ENCODE measurements around the gene SGSM2.

SGSM2 gene

DNA sequence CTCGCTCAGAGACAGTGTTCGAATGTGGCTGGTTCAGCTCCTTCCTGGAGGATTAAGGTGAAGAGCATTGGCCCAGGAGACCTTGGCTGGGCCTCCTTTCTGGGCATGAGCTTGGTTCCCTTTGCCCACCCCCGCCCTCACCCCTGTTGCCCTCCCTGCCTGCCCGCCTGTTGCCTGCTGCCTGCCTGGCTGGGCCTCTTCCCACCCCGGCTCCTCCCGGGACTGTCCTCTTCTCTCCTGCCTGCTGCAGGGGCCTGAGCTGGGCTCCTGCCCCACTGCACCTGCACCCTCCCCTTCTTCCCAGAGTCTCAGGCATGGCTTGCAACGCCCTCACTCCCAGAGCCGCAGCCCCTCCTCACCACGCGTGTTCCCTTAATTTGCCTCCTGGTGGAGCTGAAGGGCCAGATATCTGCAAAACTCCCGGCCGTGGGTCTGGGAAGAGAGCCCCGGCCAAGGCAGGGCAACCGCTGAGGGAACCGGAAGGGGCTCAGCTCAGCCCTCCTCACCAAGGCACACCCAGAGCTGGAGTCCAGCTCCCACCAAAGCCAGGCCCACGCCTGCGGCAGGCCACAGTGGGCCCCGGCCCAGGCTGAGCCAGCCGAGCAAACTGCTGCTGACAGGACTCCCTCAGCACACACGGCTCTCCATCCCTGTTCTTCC, 32.4 kb downstream of the SGSM2 start:
- no peak for DNase-seq

DNA sequence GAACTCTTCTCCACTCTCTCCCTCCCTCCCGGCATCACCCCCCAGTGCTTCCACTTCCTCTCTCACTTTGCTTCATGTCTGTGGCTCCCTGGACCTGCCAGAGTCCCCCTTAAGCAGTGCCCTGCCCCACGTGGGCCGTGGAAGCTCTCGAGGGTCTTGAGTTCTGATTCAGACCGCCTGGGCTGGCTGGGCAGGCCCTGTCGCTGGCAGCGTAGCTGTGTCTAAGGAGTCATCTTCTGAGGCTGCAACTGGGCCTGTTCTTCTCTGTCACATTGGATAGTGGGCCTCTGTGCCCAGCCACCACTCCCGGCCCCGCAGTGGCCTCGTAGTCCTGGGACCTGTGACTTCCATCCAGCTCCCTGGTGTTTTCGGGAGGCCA, 32.9 kb downstream of the SGSM2 start:
- no peak for DNase-seq

DNA sequence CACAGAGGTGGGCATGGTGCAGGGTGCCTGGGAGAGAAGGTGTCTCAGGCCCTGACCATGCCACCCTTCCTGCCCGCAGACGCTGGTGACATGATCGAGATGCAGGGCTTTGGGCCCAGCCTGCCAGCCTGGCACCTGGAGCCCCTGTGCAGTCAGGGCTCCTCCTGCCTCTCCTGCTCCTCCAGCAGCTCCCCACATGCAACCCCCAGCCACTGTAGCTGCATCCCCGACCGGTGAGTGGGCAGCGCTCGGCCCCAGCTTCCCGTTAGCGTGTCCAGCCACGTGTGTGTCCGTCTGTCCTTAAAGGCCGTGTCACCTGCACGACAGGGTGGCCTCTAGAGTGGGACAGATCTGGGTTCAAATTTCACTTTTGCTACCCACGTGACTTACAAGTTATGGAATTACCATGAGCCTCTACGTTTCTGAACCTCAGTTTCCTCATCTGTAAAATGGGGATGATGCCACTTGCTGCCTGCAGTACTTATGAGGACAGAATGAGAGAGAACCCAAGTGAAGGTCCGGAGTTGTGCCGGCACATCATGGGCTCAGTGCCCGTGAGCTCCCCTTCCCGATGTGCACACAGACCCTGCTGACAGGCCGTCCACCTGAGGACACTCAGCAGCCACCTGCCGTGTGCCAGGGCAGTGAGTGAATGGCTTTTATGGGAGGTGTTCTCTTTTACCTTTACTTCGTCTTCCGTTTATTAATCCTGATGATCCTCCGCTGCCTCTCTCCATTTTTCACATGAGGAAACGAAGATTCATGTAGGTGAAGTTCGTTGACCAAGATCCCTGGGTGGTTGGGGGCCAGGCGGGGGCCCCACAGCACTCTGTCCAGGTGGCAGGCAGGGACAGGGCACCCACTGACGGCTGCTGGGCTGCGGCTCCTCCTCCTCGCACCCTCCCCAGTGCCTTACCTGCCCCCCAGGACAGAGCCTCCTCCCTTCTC, 34.2 kb downstream of the SGSM2 start:
- DNase-seq, result no peak

DNA sequence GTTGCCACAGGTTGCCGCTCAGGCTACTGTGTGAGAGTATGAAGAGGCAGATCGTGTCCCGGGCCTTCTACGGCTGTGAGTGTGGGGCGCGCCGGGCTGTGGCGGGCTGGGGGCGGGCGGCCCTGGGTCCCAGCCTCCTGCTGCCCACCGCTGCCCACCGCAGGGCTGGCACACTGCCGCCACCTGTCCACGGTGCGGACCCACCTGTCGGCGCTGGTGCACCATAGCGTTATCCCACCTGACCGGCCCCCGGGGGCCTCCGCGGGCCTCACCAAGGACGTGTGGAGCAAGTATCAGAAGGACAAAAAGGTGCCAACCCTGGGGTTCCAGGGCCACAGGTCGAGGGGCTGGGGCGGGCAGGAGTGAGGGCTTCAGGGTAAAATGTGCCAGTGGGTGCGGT, 34.9 kb downstream of the SGSM2 start:
- no peak for DNase-seq

DNA sequence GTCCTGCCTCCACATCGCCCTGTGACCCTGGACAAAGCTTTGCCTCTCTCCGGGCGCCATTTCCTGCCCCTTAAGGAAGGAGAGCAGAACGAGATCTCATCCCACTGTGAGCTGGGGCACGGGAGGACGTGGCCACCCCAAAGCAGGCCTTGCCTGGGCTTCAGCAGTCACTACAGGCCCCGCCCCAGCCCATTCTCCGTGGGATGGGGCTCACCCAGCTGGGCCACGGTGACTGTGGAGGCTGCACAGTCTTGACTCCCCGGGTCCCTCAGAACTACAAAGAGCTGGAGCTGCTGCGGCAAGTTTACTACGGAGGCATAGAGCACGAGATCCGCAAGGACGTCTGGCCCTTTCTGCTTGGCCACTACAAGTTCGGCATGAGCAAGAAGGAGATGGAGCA, 35.4 kb downstream of the SGSM2 start:
- no peak for DNase-seq

DNA sequence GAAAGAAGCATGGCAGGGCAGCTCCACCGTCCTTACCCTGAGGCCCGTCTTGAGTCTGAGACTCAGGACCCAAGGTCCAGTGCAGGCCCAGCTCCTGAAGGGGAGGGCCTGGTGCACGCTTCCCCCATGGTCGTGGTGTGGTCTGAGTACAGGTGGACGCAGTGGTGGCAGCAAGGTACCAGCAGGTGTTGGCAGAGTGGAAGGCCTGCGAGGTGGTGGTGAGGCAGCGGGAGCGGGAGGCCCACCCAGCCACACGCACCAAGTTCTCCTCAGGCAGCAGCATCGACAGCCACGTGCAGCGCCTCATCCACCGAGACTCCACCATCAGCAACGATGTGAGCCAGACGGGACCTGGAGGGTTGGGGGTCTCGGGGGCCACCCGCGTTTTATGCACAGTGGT, 35.9 kb downstream of the SGSM2 start:
- DNase-seq, result no peak

DNA sequence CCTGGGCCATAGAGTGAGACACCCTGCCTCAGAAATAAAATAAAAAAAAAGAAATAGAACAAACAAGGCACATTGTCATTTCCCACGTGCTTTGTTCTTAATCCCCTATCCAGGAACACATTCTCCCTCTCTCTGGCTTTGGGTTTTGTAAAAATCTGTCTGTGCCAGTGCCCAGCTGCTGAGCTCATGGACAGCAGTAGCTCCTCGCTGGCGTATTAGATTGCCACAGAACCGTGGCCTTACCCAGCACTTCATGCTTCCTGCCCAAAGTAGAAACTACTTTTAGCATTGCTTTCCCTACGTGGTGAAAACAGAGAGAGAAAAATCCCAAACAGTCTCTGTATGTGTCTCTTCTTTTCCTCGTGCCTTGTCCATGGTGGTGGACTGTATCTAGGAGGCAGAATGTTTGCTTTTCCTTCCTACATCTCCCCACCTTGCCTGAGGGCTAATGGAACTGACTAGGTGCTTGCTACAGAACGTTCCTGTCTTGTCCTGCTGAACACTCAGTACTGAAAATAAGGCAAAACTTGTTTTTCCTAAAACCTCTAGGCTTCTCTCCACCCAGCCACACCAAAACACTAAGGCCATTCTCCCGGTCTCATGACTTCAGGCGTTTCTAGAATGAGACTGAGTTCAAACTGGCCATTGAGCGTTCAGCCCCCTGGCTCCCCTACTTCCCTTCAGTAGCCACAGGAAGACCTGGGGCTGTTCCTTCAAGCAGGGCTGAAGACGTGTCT, 37.4 kb downstream of the SGSM2 start:
- no peak for DNase-seq

DNA sequence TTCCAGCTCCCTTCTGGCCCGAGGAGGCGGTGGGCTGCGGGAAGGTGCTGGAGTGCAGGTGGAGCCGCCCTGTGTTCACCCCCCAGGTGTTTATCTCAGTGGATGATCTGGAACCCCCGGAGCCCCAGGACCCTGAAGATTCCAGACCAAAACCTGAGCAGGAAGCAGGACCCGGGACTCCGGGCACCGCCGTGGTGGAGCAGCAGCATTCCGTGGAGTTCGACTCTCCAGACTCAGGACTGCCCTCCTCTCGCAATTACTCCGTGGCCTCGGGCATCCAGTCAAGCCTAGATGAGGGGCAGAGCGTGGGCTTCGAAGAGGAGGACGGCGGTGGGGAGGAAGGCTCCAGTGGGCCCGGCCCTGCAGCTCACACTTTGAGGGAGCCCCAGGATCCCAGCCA, 38.1 kb downstream of the SGSM2 start:
- no peak for DNase-seq

DNA sequence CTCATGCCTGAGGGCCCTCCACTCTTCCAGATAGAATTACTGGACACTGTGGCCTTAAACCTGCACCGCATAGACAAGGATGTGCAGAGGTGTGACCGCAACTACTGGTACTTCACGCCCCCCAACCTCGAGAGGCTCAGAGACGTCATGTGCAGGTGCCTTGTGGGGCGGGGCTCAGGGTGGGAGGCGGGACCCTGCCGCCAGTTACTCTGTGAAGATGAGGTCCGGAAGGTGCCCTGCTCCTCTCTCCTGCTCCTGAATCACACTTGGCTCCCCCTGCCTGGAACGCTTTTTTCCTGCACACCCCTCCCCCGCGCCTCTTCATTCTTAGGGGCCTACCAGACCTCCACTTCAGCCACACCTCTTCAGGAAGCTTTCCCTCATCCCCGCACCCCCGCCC, 38.8 kb downstream of the SGSM2 start:
- DNase-seq, result no peak

DNA sequence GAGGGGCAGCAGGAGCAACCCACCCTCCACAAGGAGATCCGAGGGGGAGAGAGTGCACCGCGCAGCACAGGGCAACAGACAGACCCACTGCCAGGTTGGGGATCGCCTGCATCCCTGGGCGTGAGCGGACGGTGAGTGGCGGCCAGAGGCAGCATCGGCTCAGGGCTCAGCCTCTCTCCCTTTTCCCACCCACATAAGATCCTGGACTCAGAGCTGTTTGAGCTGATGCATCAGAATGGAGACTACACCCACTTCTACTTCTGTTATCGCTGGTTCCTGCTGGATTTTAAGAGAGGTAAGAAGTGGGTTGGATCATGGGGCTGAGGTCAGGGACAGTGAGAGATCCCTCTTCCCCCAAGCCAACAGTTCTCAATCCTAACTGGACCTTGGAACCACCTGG, 40.4 kb downstream of the SGSM2 start:
- DNase-seq, result no peak

DNA sequence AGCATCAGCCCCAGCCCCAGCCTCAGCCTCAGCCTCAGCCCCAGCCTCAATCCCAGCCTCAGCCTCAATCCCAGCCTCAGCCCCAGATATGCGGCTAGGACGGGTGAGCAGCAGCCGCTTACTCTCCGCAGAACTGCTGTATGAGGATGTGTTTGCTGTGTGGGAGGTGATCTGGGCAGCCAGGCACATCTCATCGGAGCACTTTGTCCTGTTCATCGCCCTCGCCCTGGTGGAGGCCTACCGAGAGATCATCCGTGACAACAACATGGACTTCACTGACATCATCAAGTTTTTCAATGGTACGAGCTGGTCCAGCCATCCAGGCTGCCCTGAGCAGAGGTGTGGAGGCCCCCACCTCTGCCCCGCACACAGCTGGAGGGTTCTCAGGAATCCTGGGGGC, 41.6 kb downstream of the SGSM2 start:
- no peak for DNase-seq

DNA sequence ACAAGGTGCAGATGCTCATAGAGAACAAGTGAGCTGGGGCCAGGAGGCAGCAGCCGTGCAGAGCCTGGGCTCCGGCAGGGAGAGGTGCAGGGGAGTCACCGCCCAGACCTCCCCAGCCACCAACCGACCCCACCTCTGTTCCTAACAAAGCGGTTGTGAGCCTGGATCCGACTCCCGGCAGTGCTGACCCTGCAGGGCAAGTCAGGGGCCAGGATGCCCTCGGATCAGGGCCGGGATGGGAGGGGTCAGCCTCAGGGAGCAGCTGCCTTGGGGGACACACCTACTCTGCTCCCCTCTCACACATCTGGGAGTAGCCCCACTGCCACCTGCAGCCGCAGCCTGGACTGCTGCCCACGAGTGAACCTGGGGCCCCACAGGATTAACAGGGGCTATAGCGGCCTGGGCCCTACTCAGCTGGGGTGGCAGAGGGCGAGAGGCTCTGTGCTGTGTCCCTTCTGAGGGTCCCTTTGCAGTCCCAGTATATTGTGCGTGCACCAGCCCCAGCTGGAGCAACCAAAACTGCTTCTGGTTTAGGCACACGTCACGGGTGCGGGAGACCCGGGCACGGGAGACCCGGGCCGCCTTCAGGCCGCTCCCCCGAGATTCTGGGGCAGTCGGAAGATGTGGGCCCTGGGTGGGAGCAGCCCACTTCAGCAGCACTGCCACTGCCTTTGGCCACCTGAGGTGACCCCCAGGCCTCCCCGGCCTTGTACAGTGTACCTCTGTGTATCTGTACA, 42.4 kb downstream of the SGSM2 start:
- DNase-seq, result no peak

DNA sequence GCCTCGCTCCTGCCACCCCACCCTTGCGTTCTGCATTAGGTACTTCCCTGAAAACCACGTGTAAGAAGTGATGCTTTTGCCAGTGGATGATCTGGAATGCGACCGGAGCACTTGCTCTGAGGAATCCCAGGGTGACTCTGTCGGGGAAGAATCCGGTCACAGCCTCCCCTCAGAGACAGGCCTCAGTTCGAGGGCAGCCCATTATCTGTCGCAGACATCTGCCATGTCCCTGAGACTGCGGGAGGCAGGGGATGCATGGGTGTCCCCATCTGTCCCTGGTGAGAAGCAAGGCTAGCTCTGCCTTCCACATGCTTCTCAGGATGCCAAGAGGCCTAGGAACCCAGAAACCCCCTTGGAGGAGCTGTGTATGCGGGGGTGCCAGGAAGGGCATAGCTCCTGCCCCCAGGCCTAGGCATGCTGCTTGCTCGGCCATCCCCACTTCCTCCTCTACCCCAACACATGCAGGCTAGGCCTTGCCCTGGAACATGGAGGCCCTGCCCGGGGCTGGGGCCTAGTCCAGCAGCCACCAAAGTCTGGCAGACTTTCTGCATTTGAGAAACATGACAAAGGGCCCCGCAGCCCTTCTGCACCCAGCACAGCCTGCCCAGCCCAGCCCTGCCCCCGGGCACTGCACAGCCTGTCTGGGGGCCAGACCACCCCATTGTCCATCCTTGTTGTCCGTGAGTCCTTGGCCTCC, 43.1 kb downstream of the SGSM2 start:
- no peak for DNase-seq

DNA sequence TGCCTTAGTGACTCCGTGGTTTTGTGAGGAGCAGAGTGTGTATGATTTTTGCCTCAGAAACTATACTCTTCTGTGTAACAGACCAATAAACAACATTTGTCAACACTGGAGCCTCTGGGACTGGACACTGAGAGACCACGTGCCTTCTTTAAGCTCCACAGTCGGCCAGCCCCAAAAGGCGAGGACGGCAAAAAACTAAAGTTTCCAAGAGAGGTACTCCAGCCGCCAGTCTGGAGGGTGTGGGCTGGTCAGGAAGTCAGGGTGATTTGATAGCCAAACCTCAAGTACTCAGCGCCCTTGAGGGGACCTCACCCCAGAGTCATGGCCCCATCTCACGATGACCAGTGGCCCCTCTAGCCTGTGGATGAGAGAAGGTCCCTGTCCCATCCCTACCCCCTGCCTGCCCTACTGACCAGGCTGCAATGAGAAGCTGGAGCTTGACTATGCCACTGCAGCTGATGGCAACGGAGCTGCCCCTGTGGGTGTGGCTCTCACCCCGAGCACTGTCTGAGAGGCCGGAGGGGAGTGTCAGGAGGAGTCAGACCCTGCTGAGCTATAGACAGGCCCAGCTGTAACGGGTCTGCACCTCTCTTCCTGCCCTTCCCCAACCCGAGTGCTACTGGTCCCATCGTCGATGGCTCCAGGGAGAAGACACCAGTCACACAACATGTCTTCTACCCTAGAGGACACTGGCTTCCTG, 43.8 kb downstream of the SGSM2 start:
- DNase-seq, result no peak

DNA sequence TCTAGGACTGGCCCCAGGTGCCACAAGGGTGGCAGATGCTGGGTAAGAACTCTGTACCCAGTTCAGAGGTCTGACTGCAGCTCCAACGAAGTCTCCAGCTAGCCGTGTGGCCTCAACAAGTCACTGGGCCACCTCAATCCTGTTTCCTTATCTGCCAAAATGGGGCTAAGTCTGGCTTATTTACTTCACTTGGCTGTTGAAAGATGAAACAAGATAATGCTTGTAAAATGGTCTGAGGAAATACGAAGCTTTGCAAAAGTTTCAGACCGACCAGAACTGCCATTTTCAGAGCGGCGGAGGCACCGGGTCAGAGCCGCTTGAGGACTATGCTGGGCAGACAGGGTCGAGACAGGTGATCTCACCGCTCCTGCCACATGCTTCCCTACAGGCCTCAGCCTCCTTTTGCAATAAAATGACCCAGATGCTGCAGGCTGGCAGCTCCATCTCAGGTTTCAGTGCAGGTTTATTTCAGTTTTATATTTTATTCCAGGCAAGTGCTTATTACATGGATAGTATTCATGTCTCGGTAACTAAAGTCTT, 46.4 kb downstream of the SGSM2 start:
- DNase-seq, result no peak

DNA sequence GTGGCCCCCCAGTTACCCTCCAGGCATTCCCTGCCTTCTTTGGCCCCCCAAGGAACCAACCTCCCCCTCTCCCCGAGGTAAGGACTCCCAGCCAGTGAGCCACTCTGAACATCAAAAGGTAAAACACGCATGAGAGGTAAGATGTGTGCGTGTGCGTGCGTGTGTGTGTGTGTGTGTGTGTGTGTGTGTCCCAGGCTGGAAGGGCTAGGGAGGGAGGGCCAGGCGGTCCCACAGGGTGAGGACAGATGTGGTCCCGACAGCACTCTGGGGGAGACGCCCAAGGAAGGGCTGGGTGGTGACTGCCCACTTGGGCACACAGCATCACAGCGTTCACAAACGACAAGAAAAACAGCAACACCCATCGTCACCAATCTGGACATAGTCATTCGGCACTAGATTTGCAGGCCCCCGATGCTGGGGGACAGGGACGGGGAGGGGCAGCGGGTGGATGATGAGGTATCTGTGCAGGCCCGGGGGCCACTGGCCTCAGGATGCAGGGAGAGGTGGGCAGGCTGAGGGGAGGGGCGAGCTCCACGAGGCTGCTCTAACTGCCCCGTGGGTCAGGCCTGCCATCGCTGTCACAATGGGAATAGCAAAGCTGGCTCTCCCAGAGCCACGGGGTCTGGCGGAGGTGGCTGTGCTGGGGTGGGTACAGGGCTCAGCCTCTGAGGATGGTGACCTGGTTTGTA, 47.3 kb downstream of the SGSM2 start:
- no peak for DNase-seq

DNA sequence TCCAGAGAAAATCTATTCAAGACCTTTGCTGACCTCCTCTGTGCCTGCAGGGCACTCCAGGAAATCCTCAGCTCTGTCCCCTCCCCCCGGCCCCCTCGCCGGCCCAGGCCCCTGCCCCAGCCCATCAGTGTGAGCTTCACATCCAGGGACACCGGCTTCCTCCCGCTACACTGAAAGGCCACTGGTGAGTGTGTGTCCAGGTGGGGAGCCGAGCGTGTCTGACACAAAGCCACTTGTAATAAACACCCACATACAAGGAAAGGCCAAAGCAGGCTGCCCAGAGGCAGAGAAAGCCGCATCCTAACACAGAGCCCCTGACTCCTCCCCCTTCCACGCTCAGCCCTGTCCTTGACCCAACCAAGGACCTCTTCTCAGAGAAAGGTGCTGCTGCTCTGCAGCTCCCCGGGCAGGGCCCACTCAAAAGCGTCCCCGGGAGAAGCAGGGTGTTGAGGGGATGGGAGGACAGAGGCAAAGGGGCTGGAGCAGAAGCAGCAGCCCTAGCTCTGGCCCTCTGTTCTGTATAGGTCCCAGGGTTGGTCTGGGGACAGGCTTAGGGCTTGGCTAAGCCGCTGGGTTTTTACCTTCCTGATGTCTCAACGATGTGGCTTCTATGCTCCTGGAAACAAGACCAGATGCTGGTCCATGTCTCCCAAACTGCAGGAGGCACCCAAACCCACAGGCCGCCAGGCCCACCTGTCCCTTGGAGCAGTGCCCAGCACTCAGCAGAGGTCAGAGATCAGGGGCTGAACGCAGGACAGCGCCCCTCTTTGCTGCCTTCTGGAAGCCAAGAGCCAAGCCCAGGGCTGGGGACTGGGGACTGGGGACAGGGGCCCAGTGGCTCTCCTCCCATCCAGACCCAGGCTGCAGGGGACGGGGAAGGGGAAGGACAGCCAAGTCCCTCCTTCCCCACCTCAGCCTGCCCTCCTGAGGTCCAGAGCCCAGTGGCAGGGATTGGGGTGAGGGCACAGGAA, 48.2 kb downstream of the SGSM2 start:
- DNase-seq, result no peak

DNA sequence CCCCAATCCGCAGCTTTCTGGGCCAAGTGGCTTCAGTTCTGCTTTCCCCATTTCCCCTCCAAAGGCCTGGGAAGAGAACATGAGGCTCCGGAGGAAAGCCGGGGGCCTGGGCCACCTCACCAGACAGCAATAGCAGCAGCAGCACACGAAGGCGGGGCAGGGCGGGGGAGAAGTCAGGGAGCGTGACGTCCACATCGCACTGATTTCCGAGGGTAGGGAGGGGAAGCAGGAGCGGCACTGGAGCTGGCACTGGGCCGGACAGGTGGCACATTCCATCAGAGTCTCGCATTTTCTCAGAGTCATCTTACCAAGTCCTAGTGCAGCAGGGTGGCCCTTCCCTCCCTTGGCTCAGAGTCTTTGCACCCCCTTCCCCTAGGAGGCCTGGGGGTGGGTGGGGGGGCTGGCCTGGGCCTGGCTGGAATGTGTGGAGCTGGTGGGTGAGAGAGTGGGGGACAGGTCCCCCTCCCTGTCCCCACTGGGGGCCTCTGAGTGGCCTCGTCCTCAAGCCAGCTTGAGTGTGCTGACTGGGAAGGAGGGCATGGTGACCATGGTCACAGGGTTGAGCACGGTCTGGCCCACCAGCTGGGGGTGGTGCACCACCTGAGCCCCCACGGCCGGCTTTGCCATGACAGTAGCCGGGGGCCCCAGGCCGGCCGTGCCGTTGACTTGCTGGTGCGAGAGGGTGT, 49.2 kb downstream of the SGSM2 start:
- DNase-seq, result no peak

All from stimulated activated CD4-positive, alpha-beta T cell treated with anti-CD3 and anti-CD28 coated beads, Interleukin-2, amount 100 ng/mL, for 48 hours (primary cell).